22Rv1 (cell line): Measurements from ENCODE around the gene WRAP53.

ENCODE experiments used
- ZFX ChIP-seq: fragments of 450-650 bp; IDR thresholded peaks from 2 replicates; pipeline ENCODE4 v1.6.1; 2017; ENCODE audit warnings: antibody characterized with exemption, borderline replicate concordance
- TF ChIP-seq, protein P1 (sequence below): fragments of 450-650 bp; IDR thresholded peaks from 2 replicates; pipeline ENCODE4 v1.5.1; 2017; ENCODE audit warnings: mild to moderate bottlenecking

DNA sequence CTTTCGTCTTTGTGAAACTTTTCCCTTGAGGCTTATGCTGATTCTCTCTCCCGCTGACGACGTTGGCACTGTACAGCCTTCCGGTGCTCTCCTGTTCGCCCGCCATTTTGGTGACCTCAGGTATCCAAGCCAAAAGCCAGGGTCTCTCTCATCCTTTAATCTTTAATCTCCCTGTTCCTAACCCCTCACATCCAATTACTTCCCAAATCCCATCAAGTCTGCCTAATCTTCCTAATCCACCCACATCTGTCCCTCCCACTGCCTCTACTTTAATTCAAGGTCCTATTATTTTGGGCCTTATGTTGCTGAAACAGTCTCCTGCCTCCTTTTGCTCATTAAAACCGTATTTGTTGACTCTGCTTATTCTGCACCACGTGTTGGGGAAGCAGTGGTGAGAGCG lies 7.3 kb downstream of the WRAP53 start:
- TF ChIP-seq, protein P1, sequence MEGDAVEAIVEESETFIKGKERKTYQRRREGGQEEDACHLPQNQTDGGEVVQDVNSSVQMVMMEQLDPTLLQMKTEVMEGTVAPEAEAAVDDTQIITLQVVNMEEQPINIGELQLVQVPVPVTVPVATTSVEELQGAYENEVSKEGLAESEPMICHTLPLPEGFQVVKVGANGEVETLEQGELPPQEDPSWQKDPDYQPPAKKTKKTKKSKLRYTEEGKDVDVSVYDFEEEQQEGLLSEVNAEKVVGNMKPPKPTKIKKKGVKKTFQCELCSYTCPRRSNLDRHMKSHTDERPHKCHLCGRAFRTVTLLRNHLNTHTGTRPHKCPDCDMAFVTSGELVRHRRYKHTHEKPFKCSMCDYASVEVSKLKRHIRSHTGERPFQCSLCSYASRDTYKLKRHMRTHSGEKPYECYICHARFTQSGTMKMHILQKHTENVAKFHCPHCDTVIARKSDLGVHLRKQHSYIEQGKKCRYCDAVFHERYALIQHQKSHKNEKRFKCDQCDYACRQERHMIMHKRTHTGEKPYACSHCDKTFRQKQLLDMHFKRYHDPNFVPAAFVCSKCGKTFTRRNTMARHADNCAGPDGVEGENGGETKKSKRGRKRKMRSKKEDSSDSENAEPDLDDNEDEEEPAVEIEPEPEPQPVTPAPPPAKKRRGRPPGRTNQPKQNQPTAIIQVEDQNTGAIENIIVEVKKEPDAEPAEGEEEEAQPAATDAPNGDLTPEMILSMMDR, result no peak
- no peak for TF ChIP-seq ZFX
